Psoas muscle (tissue), 8 donors: ENCODE results near the gene ISCU. TPM values are rescaled to one million over a fixed set of nuclear protein-coding genes. Genes with fewer than 3 reads are reported as not detected.
A peak's percentile ranks its signal among the peaks of the same experiment; 100 is the strongest.

Experiments
- ATAC-seq, 4 donors: fragments of 200-7000 bp; cut with Tn5 transposase; one replicate each; pipeline ENCODE4 v1.9.1; 2020; ENCODE audit warnings: moderate library complexity in 3 of 4, mild to moderate bottlenecking in 2 of 4
- DNase-seq, 2 donors: peaks; one replicate each; pipeline ENCODE4 v3.0.0-alpha.2; 2020
- H3K27ac ChIP-seq: fragments of 200-600 bp; one replicate; pipeline ENCODE4 v1.8.0; 2022
- H3K27me3 ChIP-seq, 3 donors: fragments of 200-600 bp in 1 of 3; one replicate each; pipeline versions ENCODE4 v1.6.1 to v1.8.0; 2013 to 2022; ENCODE audit warnings: low read length in 2 of 3, mild to moderate bottlenecking in 2 of 3, moderate library complexity in 1 of 3; ENCODE audit not compliant: insufficient read depth in 3 of 3
- H3K36me3 ChIP-seq, 2 donors: fragments of 200-600 bp in 1 of 2; one replicate each; pipeline versions ENCODE4 v1.6.1 to v1.8.0; 2013 to 2022; ENCODE audit warnings: low read depth in 1 of 2, mild to moderate bottlenecking in 1 of 2, moderate library complexity in 1 of 2; ENCODE audit not compliant: insufficient read depth in 1 of 2
- H3K4me1 ChIP-seq: fragments of 200-600 bp; one replicate; pipeline ENCODE4 v1.8.0; 2022
- H3K4me3 ChIP-seq: fragments of 200-600 bp; one replicate; pipeline ENCODE4 v1.8.0; 2022; ENCODE audit warnings: mild to moderate bottlenecking
- H3K9me3 ChIP-seq: fragments of 200-600 bp; one replicate; pipeline ENCODE4 v1.8.0; 2022
- WGBS, 3 donors: extraction: QIAGEN DNeasy Blood & Tissue Kit; methylation state at CpG; one replicate each; pipeline versions ENCODE4 v1.1.6 to v1.1.7; 2013; 5-methylcytosine and 5-hydroxymethylcytosine counted together
- intact Hi-C, 2 donors: fragments of 100-400 bp; cut with DNase I; formaldehyde crosslinking; loops; one replicate each; pipeline versions ENCODE4 v1.11.0 to v1.14.2; 2022
- polyA plus RNA-seq, 3 donors: library from polyadenylated mRNA; stranded (reverse); fragments of 200-250 nt; gene quantifications; one replicate each; pipeline ENCODE4 v1.2.3, GENCODE V29; 2013
- total RNA-seq, 4 donors: library from RNA; stranded (reverse); fragmentation: NEBNext Ultra II Directional in 2 of 4; extraction: Animal tissue kit (Norgen Biotek cat#: 25700) in 2 of 4; gene quantifications; one replicate each; pipeline versions ENCODE4 v1.2.1 to v1.2.4, GENCODE V29; 2021 to 2023
- TF ChIP-seq, protein P1 (sequence below): fragments of 200-600 bp; IDR thresholded peaks from one replicate; pipeline ENCODE4 v1.8.0; 2022; ENCODE audit warnings: antibody characterized with exemption
- donor health status: healthy with polysubstance abuse.
- donor health status: DM: no; HTN: no; CAD: no; lungs with moderate emphysema.
- donor health status: Bipolar disorder and iron deficiency.
- donor health status: healthy.
- donor health status: DM: yes; HTN: yes; CAD: no.
- donor health status: DM: no; HTN: no; CAD: no.
- donor health status: DM: no; HTN: no; CAD: no.
- donor health status: DM: yes; HTN: yes; CAD: no.

The ISCU gene
- total and polyA plus RNA-seq, 7 donors: 148 to 352 (median 220) TPM

DNA sequence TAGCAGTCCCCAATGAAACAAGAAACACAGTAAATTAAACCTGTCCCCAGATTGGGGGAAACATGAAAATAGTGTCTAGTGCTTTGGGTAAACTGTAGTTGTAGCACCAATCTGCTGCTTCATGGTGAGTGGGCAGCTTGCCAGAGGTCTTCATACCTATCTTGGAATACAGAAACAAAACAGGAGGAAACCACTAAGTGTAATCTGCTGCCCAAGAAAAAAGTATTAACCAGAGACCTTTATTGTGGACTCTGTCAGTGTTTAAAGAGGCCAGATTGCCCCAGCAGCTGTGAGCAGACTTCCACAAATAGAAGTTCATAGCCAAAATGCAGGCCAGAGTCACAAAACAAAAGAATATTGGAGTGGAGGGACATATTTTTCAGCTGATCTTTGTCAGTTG lies 2.3 kb downstream of the ISCU start:
- Histone ChIP-seq H3K27ac (peak overlapping the region; percentile 97), H3K4me3 (no peak overlapping the region), H3K9me3 (no peaks in the 10 kb centered on the region), H3K27me3 (no peaks in the 10 kb centered on the region), H3K4me1 (peaks cover 36% of the 10 kb centered on the region), H3K36me3 (peaks cover 29 to 59% of the 10 kb centered on the region in 2 donors)
- ATAC-seq (no peak), DNase-seq (no peak)
- intact Hi-C loops: loop anchor here (1.0 to 10.0 kb wide), 8 partner anchors 54 to 528 kb away; partner anchors contain the start of genes SSH1 (in 2 of the 2) and ALKBH2 (in 1 of the 2)
- TF ChIP-seq, protein P1, sequence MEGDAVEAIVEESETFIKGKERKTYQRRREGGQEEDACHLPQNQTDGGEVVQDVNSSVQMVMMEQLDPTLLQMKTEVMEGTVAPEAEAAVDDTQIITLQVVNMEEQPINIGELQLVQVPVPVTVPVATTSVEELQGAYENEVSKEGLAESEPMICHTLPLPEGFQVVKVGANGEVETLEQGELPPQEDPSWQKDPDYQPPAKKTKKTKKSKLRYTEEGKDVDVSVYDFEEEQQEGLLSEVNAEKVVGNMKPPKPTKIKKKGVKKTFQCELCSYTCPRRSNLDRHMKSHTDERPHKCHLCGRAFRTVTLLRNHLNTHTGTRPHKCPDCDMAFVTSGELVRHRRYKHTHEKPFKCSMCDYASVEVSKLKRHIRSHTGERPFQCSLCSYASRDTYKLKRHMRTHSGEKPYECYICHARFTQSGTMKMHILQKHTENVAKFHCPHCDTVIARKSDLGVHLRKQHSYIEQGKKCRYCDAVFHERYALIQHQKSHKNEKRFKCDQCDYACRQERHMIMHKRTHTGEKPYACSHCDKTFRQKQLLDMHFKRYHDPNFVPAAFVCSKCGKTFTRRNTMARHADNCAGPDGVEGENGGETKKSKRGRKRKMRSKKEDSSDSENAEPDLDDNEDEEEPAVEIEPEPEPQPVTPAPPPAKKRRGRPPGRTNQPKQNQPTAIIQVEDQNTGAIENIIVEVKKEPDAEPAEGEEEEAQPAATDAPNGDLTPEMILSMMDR: no peak

DNA sequence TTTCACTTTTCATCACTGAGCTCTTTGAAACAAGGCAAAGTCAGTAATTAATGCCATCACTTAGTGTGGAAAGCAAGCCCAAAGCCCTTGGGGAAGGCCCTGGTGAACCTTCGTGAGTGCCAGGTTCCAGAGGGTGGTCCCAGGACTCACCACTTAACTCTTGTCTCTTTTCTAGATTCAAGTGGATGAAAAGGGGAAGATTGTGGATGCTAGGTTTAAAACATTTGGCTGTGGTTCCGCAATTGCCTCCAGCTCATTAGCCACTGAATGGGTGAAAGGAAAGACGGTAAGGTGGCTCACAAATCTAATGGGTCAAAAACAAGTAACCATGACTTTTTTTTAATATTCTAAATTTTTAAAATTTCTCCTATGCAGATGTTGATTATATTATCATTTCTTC lies 2.8 kb downstream of the ISCU start:
- WGBS, 3 donors: 82 to 85% (median 84%) methylated on average over 3 of the region's 3 CpGs

DNA sequence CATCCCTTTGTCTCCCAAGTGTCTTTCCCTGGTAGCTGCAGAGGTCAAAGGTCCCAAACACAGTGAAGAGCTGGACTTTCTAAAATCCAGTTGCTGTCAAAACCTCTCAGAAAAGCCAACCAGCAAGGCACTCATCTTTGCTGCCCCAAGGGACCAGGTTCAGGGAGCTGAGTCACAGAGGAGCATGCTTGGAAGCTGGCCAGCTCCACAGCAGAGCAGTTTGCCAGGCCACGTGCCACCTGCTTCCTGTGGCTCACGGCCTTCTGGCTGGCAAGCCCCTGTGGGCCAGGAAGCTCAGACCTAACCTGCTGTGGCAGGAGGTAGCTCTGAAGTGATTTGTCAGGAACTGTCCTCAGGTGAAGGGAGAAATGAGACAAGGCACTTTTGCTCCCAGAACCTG lies 3.6 kb downstream of the ISCU start:
- Histone ChIP-seq H3K9me3 (no peaks in the 10 kb centered on the region), H3K4me3 (no peak overlapping the region), H3K27me3 (no peaks in the 10 kb centered on the region), H3K4me1 (peaks cover 30% of the 10 kb centered on the region), H3K36me3 (peaks cover 29 to 65% of the 10 kb centered on the region in 2 donors), H3K27ac (peak overlapping the region; percentile 97)
- DNase-seq: peak; percentile 82 to 92
- ATAC-seq: peak; percentile 54 to 65 (median 62)
- WGBS, 3 donors: 0 to 14% (median 3%) methylated on average over 2 of the region's 2 CpGs
- intact Hi-C loops: loop anchor here (2.0 to 10.0 kb wide), 5 partner anchors 53 to 386 kb away; partner anchors contain the start of gene SSH1 (in 1 of the 2)
- TF ChIP-seq, protein P1: no peak

More for the DNA sequence above, 2.8 kb downstream of the ISCU start:
- no peak for DNase-seq
- ATAC-seq: no peak
- TF ChIP-seq, protein P1: no peak
- Histone ChIP-seq H3K27me3 (no peaks in the 10 kb centered on the region), H3K9me3 (no peaks in the 10 kb centered on the region), H3K4me1 (peaks cover 32% of the 10 kb centered on the region), H3K27ac (peak overlapping the region; percentile 97), H3K36me3 (peaks cover 29 to 63% of the 10 kb centered on the region in 2 donors), H3K4me3 (no peak overlapping the region)
- intact Hi-C loops: loop anchor here (2.0 to 10.0 kb wide), 5 partner anchors 54 to 387 kb away; partner anchors contain the start of gene SSH1 (in 1 of the 2)

DNA sequence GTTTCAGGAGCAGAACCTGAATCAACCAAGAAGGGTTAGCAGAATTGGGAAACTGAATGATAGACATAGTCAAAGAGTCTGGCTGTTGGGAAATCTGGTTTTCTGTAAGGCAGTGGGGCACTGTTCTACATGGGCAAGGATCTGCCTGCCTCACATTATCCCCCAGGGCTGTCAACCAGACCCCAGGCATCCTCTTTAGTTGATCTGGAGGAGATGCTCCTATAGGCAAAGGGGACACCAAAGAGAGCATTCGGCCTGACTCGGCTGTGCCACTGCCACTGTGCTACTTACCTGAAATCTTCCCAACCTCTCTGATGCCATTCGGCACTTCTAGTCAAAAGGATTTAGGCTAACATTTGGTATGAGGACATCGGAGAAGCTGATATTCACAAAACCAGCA lies 4.1 kb downstream of the ISCU start:
- peaks cover 30% of the 10 kb centered on the region for H3K4me1 ChIP-seq
- H3K9me3 ChIP-seq: no peaks in the 10 kb centered on the region
- H3K4me3 ChIP-seq: no peak overlapping the region
- TF ChIP-seq, protein P1: no peak
- intact Hi-C loops: loop anchor here (5.0 to 10.0 kb wide), 3 partner anchors 238 to 386 kb away; partner anchors contain the start of gene SSH1 (in 1 of the 2)
- peaks cover 29 to 65% of the 10 kb centered on the region in 2 donors for H3K36me3 ChIP-seq
- peak overlapping the region; percentile 97 for H3K27ac ChIP-seq
- no peaks in the 10 kb centered on the region for H3K27me3 ChIP-seq
- DNase-seq (no peak), ATAC-seq (no peak)
- 90 to 99% (median 95%) methylated on average over 4 of the region's 4 CpGs for WGBS, 3 donors
